Spinal cord (tissue), 10 donors: ENCODE data around the gene SKOR1. TPM values are rescaled to one million over a fixed set of nuclear protein-coding genes. Genes with fewer than 3 reads are reported as not detected.

Experiments
- DNase-seq, 6 donors: peaks; one replicate each; pipeline versions ENCODE4 v3.0.0 to v3.0.0-alpha.2; 2013 to 2015; ENCODE audit warnings: low spot score in 6 of 6, low read depth in 4 of 6
- H3K27ac ChIP-seq: one replicate; pipeline ENCODE4 v1.5.1; 2013; ENCODE audit warnings: low read depth, low read length, control low read depth
- H3K27me3 ChIP-seq: one replicate; pipeline ENCODE4 v1.6.1; 2013; ENCODE audit warnings: low read length; ENCODE audit not compliant: control insufficient read depth, insufficient read depth
- H3K36me3 ChIP-seq: one replicate; pipeline ENCODE4 v1.6.1; 2013; ENCODE audit warnings: low read length; ENCODE audit not compliant: control insufficient read depth, insufficient read depth
- H3K4me1 ChIP-seq: one replicate; pipeline ENCODE4 v1.6.1; 2013; ENCODE audit warnings: low read length; ENCODE audit not compliant: control insufficient read depth, insufficient read depth
- H3K4me3 ChIP-seq: one replicate; pipeline ENCODE4 v1.5.1; 2013; ENCODE audit warnings: low read depth, low read length, control low read depth
- H3K9me3 ChIP-seq: one replicate; pipeline ENCODE4 v1.6.1; 2013; ENCODE audit warnings: low read length; ENCODE audit not compliant: control insufficient read depth, insufficient read depth
- whole genome bisulfite sequencing: methylation state at CpG from one replicate; pipeline ENCODE4 v1.1.5; 2013; ENCODE audit warnings: missing lambda C conversion rate; ENCODE audit not compliant: insufficient coverage; 5-methylcytosine and 5-hydroxymethylcytosine counted together
- polyA plus RNA-seq, 2 donors: library from polyadenylated mRNA; unstranded; fragments of 120-200 nt; gene quantifications; one replicate each; pipeline ENCODE4 v1.2.1, GENCODE V29; 2013; ENCODE audit not compliant: insufficient read length in 2 of 2
- total RNA-seq, 2 donors: library from RNA; depleted of rRNA in 1 of 2; stranded (reverse); fragments of 120-200 nt in 1 of 2; fragments of >200 nt in 1 of 2; gene quantifications; one replicate each; pipeline versions ENCODE4 v1.2.3 to v1.2.4, GENCODE V29; 2013 to 2014
- donor health status: healthy.

The SKOR1 gene
- total and polyA plus RNA-seq, 4 donors = 1.6 to 20.1 (median 10.0) TPM

DNA sequence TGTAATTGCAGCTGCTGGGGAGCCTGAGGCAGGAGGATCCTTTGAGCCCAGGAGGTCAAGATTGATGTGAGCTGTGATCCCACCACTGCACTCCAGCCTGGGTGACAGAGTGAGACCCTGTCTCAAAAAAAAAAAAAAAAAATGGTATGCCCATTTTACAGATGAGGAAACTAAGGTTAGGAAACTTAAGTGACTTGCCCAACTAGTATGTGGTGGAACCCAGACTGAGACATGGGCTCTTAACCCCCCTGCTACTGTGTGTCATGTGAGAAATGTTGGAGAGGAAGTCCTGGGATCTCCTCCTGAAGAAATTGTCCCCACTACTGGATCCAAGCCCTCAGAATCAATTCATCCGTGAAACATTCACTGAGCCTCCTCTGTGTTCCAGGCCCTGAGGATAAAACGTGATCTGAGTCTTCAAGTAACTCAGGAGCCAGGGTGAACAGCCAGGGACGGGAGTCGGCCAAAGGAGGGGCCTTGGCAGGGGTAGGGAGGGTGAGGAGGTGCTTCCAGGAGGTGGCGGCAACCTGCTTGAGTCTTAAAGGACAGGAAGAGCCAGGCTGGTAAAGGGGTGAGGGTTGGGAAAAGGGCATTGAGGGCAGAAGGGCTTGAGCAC lies 34.1 kb downstream of the SKOR1 start:
- no peaks in the 10 kb centered on the region for H3K36me3 ChIP-seq
- no peak overlapping the region for H3K4me3 ChIP-seq
- H3K27me3 ChIP-seq = no peaks in the 10 kb centered on the region
- H3K27ac ChIP-seq = no peak overlapping the region
- DNase-seq = peak in 2 of 6 donors; percentile 22 to 68
- H3K4me1 ChIP-seq = peaks cover 19% of the 10 kb centered on the region
- H3K9me3 ChIP-seq = no peaks in the 10 kb centered on the region
- WGBS = 31% methylated on average over 4 of the region's 5 CpGs

- no peak overlapping the region for H3K27ac ChIP-seq
- H3K4me1 ChIP-seq = peaks cover 19% of the 10 kb centered on the region
- DNase-seq = no peak
- no peaks in the 10 kb centered on the region for H3K27me3 ChIP-seq
- H3K9me3 ChIP-seq = no peaks in the 10 kb centered on the region
- 100% methylated on average over 1 of the region's 3 CpGs for WGBS
- no peak overlapping the region for H3K4me3 ChIP-seq
- H3K36me3 ChIP-seq = no peaks in the 10 kb centered on the region
These were observed 36.7 kb downstream of the SKOR1 start for GRCh38 chr15:67861983-67862382.

GRCh38 chr15:67862750-67863441 lies 37.6 kb downstream of the SKOR1 start:
- 37% methylated on average over 12 of the region's 16 CpGs for WGBS
- H3K27ac ChIP-seq = no peak overlapping the region

DNA sequence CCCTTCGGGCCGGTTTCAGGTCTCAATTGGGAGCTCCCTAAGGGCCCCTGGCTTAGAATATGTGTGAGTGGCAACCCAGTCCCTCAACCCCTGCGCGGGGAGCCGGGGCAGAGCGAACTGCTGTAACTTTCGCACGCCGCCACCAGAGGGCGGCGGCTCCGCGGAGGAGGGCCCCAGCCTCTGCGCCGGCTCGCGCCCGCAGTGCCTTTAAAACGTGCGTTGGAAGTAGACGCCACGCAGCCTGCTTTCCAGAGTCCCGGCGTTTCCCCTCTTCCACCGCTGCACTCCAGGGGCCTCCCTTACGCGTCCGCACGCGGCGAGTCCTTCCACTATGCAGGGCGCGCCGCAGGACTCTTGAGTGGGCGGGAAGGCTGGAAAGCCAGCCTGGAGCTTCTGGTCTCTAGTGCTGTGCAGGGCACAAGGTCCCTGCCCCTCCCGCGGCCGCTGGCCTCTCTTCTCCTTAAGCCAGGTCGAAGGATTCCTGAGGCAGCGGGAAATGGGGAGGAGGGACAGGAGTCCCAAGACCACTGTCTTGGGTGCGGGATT lies 38.2 kb downstream of the SKOR1 start:
- no peaks in the 10 kb centered on the region for H3K27me3 ChIP-seq
- H3K27ac ChIP-seq = no peak overlapping the region
- peaks cover 19% of the 10 kb centered on the region for H3K4me1 ChIP-seq
- DNase-seq = peak in 3 of 6 donors; percentile 66 to 89 (median 89)
- H3K36me3 ChIP-seq = no peaks in the 10 kb centered on the region
- WGBS = under 1% methylated on average over 41 of the region's 41 CpGs
- H3K4me3 ChIP-seq = peak overlapping the region; percentile 56
- no peaks in the 10 kb centered on the region for H3K9me3 ChIP-seq

More at GRCh38 chr15:67862750-67863441, 37.6 kb downstream of the SKOR1 start:
- H3K9me3 ChIP-seq = no peaks in the 10 kb centered on the region
- H3K27me3 ChIP-seq = no peaks in the 10 kb centered on the region
- DNase-seq = no peak
- peak overlapping the region; percentile 56 for H3K4me3 ChIP-seq
- no peaks in the 10 kb centered on the region for H3K36me3 ChIP-seq
- H3K4me1 ChIP-seq = peaks cover 19% of the 10 kb centered on the region

DNA sequence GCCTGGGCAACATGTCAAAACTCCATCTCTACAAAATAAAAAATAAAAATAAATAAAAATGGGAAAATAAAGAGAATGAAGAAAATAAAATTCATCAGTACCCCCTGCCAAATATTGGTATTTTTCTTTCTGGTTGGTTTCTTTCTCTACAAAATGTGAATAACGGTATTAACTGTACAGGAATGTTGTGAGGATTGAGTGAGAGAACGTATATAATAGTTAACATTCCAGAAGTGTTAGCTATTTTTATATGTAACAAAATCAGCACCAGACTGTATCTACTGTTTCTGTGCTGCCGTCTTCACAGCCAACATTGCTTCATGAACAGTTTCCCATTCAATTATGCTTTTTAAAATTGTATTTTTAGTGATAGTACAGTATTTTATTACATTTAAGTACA lies 40.0 kb downstream of the SKOR1 start:
- H3K36me3 ChIP-seq = no peaks in the 10 kb centered on the region
- H3K9me3 ChIP-seq = no peaks in the 10 kb centered on the region
- peaks cover 9% of the 10 kb centered on the region for H3K4me1 ChIP-seq
- no peak overlapping the region for H3K4me3 ChIP-seq
- H3K27me3 ChIP-seq = no peaks in the 10 kb centered on the region
- DNase-seq = no peak
- H3K27ac ChIP-seq = peak overlapping the region; percentile 12
- WGBS = no CpG with 5 or more reads among the region's 3 CpGs

GRCh38 chr15:67865766-67866165 lies 40.5 kb downstream of the SKOR1 start:
- H3K36me3 ChIP-seq = no peaks in the 10 kb centered on the region
- peaks cover 9% of the 10 kb centered on the region for H3K4me1 ChIP-seq
- H3K9me3 ChIP-seq = no peaks in the 10 kb centered on the region
- DNase-seq = no peak
- 16% methylated on average over 3 of the region's 4 CpGs for WGBS
- H3K4me3 ChIP-seq = no peak overlapping the region
- H3K27ac ChIP-seq = no peak overlapping the region
- no peaks in the 10 kb centered on the region for H3K27me3 ChIP-seq

DNA sequence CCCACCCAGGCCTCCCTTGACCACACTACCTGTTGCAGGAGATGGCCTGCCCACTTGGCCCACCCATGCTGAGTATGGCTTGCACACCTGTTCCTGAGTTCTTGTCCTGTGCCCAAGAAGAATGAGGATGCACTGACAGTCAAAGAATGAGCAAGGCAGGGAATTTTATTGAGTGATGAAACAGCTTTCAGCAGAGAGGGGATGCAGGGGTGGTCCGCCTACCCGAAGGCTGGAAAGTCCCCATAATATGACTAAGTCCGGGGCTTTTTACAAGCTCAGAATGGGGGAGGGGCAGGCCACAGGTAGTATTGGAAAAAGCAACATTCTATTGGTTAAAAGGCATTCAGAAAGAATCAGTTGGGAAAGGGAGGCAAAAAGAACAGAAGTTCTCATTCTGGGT lies 44.4 kb downstream of the SKOR1 start:
- 94% methylated on average over 3 of the region's 3 CpGs for WGBS

GRCh38 chr15:67870868-67871408 lies 45.6 kb downstream of the SKOR1 start:
- DNase-seq = no peak
- H3K9me3 ChIP-seq = no peaks in the 10 kb centered on the region

More for the DNA sequence above, 44.4 kb downstream of the SKOR1 start:
- DNase-seq = no peak
- Histone ChIP-seq H3K4me1 (no peaks in the 10 kb centered on the region), H3K27ac (no peak overlapping the region), H3K36me3 (no peaks in the 10 kb centered on the region), H3K27me3 (no peaks in the 10 kb centered on the region), H3K4me3 (no peak overlapping the region), H3K9me3 (no peaks in the 10 kb centered on the region)

GRCh38 chr15:67873777-67874176 lies 48.5 kb downstream of the SKOR1 start:
- Histone ChIP-seq H3K27me3 (no peaks in the 10 kb centered on the region), H3K27ac (no peak overlapping the region), H3K4me3 (no peak overlapping the region), H3K9me3 (no peaks in the 10 kb centered on the region), H3K36me3 (no peaks in the 10 kb centered on the region), H3K4me1 (no peaks in the 10 kb centered on the region)
- DNase-seq = no peak
- 96% methylated on average over 2 of the region's 3 CpGs for WGBS

More at GRCh38 chr15:67870868-67871408, 45.6 kb downstream of the SKOR1 start:
- Histone ChIP-seq H3K4me1 (no peaks in the 10 kb centered on the region), H3K36me3 (no peaks in the 10 kb centered on the region), H3K27me3 (no peaks in the 10 kb centered on the region), H3K27ac (no peak overlapping the region), H3K4me3 (no peak overlapping the region)
